Glutamatergic neuron (in vitro differentiated cells): ENCODE results near the gene KIF17. TPM values are rescaled to one million over a fixed set of nuclear protein-coding genes. Genes with fewer than 3 reads are reported as not detected.

ENCODE experiments used
- DNase-seq: peaks from one replicate; pipeline ENCODE4 v3.0.0; 2022
- H3K27ac Mint-ChIP-seq: one replicate; pipeline ENCODE4 v1.8.0; 2020; ENCODE audit warnings: mild to moderate bottlenecking, mixed read lengths, inconsistent platforms; ENCODE audit not compliant: unreplicated experiment
- H3K27me3 Mint-ChIP-seq: one replicate; pipeline ENCODE4 v1.8.0; 2020; ENCODE audit warnings: mild to moderate bottlenecking, moderate library complexity, mixed read lengths, inconsistent platforms; ENCODE audit not compliant: unreplicated experiment
- H3K36me3 Mint-ChIP-seq: one replicate; pipeline ENCODE4 v1.8.0; 2020; ENCODE audit warnings: mild to moderate bottlenecking, mixed read lengths, inconsistent platforms; ENCODE audit not compliant: unreplicated experiment
- H3K4me1 Mint-ChIP-seq: one replicate; pipeline ENCODE4 v1.8.0; 2020; ENCODE audit warnings: mild to moderate bottlenecking, low read depth, mixed read lengths, inconsistent platforms; ENCODE audit not compliant: unreplicated experiment
- H3K4me3 Mint-ChIP-seq: one replicate; pipeline ENCODE4 v1.8.0; 2020; ENCODE audit warnings: mild to moderate bottlenecking, mixed read lengths, inconsistent platforms; ENCODE audit not compliant: unreplicated experiment
- H3K9me3 Mint-ChIP-seq: one replicate; pipeline ENCODE4 v1.8.0; 2020; ENCODE audit warnings: mild to moderate bottlenecking, moderate library complexity, mixed read lengths, inconsistent platforms; ENCODE audit not compliant: unreplicated experiment
- CTCF ChIP-seq: fragments of 200-600 bp; sonication (generic); IDR thresholded peaks from one replicate; pipeline ENCODE4 v1.5.0; 2021; ENCODE audit not compliant: partially characterized antibody, unreplicated experiment
- total RNA-seq: library from RNA; stranded (reverse); fragmentation: NEBNext Ultra II Directional; extraction: Animal tissue kit (Norgen Biotek cat#: 25700); gene quantifications from one replicate; pipeline ENCODE4 v1.2.1, GENCODE V29; 2021; ENCODE audit not compliant: unreplicated experiment

KIF17 gene
- total RNA-seq, 1 donor from 2014 or later, result 1.6 TPM

GRCh38 chr1:20727746-20728316 lies 10.0 kb upstream of the KIF17 start:
- no peak for TF ChIP-seq CTCF
- Mint-ChIP-seq H3K27ac (no peak overlapping the region), H3K36me3 (peaks cover 5% of the 10 kb centered on the region), H3K4me3 (peak overlapping the region; percentile 31), H3K4me1 (peaks cover 4% of the 10 kb centered on the region), H3K9me3 (peaks cover 6% of the 10 kb centered on the region), H3K27me3 (peaks cover 8% of the 10 kb centered on the region)
- no peak for DNase-seq

GRCh38 chr1:20726932-20727745 lies 9.3 kb upstream of the KIF17 start:
- H3K9me3 Mint-ChIP-seq, result peaks cover 4% of the 10 kb centered on the region

GRCh38 chr1:20726118-20726911 lies 8.5 kb upstream of the KIF17 start:
- Mint-ChIP-seq H3K4me1 (peaks cover 4% of the 10 kb centered on the region), H3K36me3 (peaks cover 5% of the 10 kb centered on the region), H3K27ac (no peak overlapping the region), H3K27me3 (peaks cover 9% of the 10 kb centered on the region), H3K4me3 (no peak overlapping the region), H3K9me3 (peaks cover 4% of the 10 kb centered on the region)
- no peak for DNase-seq
- no peak for TF ChIP-seq CTCF

More at GRCh38 chr1:20726932-20727745, 9.3 kb upstream of the KIF17 start:
- Mint-ChIP-seq H3K27me3 (peaks cover 9% of the 10 kb centered on the region), H3K4me1 (peaks cover 4% of the 10 kb centered on the region), H3K4me3 (no peak overlapping the region), H3K27ac (no peak overlapping the region), H3K36me3 (peaks cover 5% of the 10 kb centered on the region)
- DNase-seq, result no peak
- TF ChIP-seq CTCF, result no peak

GRCh38 chr1:20725189-20726117 lies 7.6 kb upstream of the KIF17 start:
- Mint-ChIP-seq H3K4me3 (no peak overlapping the region), H3K4me1 (peaks cover 4% of the 10 kb centered on the region)

More at GRCh38 chr1:20725189-20726117, 7.6 kb upstream of the KIF17 start:
- Mint-ChIP-seq H3K27me3 (peaks cover 12% of the 10 kb centered on the region), H3K9me3 (peaks cover 4% of the 10 kb centered on the region), H3K36me3 (peaks cover 5% of the 10 kb centered on the region), H3K27ac (no peak overlapping the region)
- TF ChIP-seq CTCF, result no peak
- DNase-seq, result no peak
